Measurements from ENCODE around the gene MAP4. TPM values are rescaled to one million over a fixed set of nuclear protein-coding genes. Genes with fewer than 3 reads are reported as not detected.

Gene MAP4
- total RNA-seq, 1 experiment from 2014 or later, result 140 TPM

GRCh38 chr3:47964740-47965139, 51.5 kb downstream of the MAP4 start:
- Histone ChIP-seq H4K20me1 (ENCODE audit: control insufficient read depth, insufficient read depth, insufficient read length) (no peaks in the 10 kb centered on the region), H2BK120ac (ENCODE audit: low read depth, low read length, poor library complexity, severe bottlenecking) (no peak overlapping the region), H3K14ac (ENCODE audit: insufficient read depth, low read length) (no peak overlapping the region), H3K9me3 (ENCODE audit: control insufficient read depth, low read depth, low read length) (no peaks in the 10 kb centered on the region), H2AFZ (ENCODE audit: low read length) (no peak overlapping the region), H3K27me3 (ENCODE audit: insufficient read depth, low read length) (no peaks in the 10 kb centered on the region), H3K56ac (ENCODE audit: insufficient read length, low read depth, low read length) (no peak overlapping the region), H3K4me1 (ENCODE audit: insufficient read depth, low read length) (peaks cover 2% of the 10 kb centered on the region; the same call in 1 of the 2 replicates), H3K18ac (ENCODE audit: insufficient read length, low read depth, low read length) (no peak overlapping the region), H2BK15ac (ENCODE audit: low read depth, low read length) (no peak overlapping the region), H3K23ac (ENCODE audit: insufficient read length, low read depth, low read length) (no peak overlapping the region), H3T11ph (ENCODE audit: low read length) (no peak overlapping the region), H3K23me2 (ENCODE audit: insufficient read length, low read depth, low read length, poor library complexity, severe bottlenecking) (no peaks in the 10 kb centered on the region), H2BK5ac (ENCODE audit: insufficient read length, low read length) (no peak overlapping the region), H3K79me1 (ENCODE audit: insufficient read depth, low read depth, low read length, poor library complexity, severe bottlenecking) (no peaks in the 10 kb centered on the region), H4K91ac (ENCODE audit: insufficient read length, low read depth, low read length) (no peak overlapping the region), H2BK12ac (ENCODE audit: insufficient read length, low read depth, low read length) (no peak overlapping the region), H3K79me2 (ENCODE audit: insufficient read depth, low read length) (0 out of 2 replicates have a peak, but pooled peaks cover 3% of the 10 kb centered on the region), H3K4me2 (ENCODE audit: insufficient read depth, insufficient read length, low read length) (no peak overlapping the region), H3K4ac (ENCODE audit: low read depth, low read length) (no peak overlapping the region), H2BK20ac (ENCODE audit: low read depth, low read length, poor library complexity, severe bottlenecking) (no peak overlapping the region), H3K27ac (ENCODE audit: insufficient read length, low read depth, low read length) (no peak overlapping the region), H2AK5ac (ENCODE audit: insufficient read length, low read length) (no peak overlapping the region), H3K9ac (ENCODE audit: extremely low read depth, insufficient read length, low read length) (no peak overlapping the region), H4K8ac (replicated peaks; ENCODE audit: insufficient read length, low read depth, low read length) (no peak overlapping the region), H4K5ac (ENCODE audit: insufficient read length, low read depth, low read length) (no peak overlapping the region)
- no peaks in the 10 kb centered on the region for H3K27me3 Mint-ChIP-seq (ENCODE audit: low read depth)
- no peak for DNase-seq
- H3K4me3 Mint-ChIP-seq, result no peak overlapping the region
- peaks cover 0 to 2% of the 10 kb centered on the region in 2 experiments; a peak in 1 of 5 replicates for H3K9me3 Mint-ChIP-seq
- TF ChIP-seq, protein P1, sequence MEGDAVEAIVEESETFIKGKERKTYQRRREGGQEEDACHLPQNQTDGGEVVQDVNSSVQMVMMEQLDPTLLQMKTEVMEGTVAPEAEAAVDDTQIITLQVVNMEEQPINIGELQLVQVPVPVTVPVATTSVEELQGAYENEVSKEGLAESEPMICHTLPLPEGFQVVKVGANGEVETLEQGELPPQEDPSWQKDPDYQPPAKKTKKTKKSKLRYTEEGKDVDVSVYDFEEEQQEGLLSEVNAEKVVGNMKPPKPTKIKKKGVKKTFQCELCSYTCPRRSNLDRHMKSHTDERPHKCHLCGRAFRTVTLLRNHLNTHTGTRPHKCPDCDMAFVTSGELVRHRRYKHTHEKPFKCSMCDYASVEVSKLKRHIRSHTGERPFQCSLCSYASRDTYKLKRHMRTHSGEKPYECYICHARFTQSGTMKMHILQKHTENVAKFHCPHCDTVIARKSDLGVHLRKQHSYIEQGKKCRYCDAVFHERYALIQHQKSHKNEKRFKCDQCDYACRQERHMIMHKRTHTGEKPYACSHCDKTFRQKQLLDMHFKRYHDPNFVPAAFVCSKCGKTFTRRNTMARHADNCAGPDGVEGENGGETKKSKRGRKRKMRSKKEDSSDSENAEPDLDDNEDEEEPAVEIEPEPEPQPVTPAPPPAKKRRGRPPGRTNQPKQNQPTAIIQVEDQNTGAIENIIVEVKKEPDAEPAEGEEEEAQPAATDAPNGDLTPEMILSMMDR (conservative IDR thresholded peaks at IDR 0.05), result no peak
- peaks cover 19 to 24% of the 10 kb centered on the region in 2 experiments for H3K4me1 Mint-ChIP-seq
- H3K36me3 Mint-ChIP-seq (ENCODE audit: insufficient read depth in 1 of 3, low read depth in 3 of 3), result peaks cover 7 to 15% (median 11%) of the 10 kb centered on the region in 3 experiments; a peak in 5 of 7 replicates
- H3K27ac Mint-ChIP-seq, result no peak overlapping the region
- no CpG with 5 or more reads among the region's 4 CpGs for WGBS (ENCODE audit: extremely low coverage, insufficient read length, low lambda C conversion rate)

Measured in H9 (cell line).